HCT116 (cell line): ENCODE results near the gene MAL. TPM values are rescaled to one million over a fixed set of nuclear protein-coding genes. Genes with fewer than 3 reads are reported as not detected.

Experiments
- ATAC-seq: fragments of 200-7000 bp; cut with Tn5 transposase; 2 replicates; pipeline ENCODE4 v1.9.1; 2020; ENCODE audit warnings: mild to moderate bottlenecking, moderate library complexity
- BruUV-seq: library from RNA; stranded (reverse); fragments of 400-500 nt; replicated peaks from 2 replicates; lab custom pipeline; 2021; lab: Mats Ljungman, UMichigan
- CTCF ChIA-PET: fragments of 300-600 bp; sonication (Branson Sonifier 250); formaldehyde crosslinking; loops from one replicate; lab custom pipeline; 2021; ENCODE audit warnings: antibody characterized with exemption; lab: Charles Lee
- POLR2A ChIA-PET: fragments of 300-600, 350-600 bp; sonication (Branson Sonifier 250); formaldehyde crosslinking; loops from one replicate; lab custom pipeline; 2021; ENCODE audit warnings: antibody characterized with exemption; lab: Charles Lee
- RAD21 ChIA-PET, 2 experiments: fragments of 300-600 bp; sonication (Branson Sonifier 250); formaldehyde crosslinking; loops; one replicate each; lab custom pipeline; 2023; ENCODE audit warnings: low total read pairs in 2 of 2; ENCODE audit not compliant: uncharacterized antibody in 2 of 2, unreplicated experiment in 2 of 2, low non-redundant PET in 1 of 2; lab: Charles Lee
- DNase-seq: peaks from one replicate; pipeline ENCODE4 v3.0.0-alpha.2; 2010; ENCODE audit warnings: low read depth, low spot score
- H2AFZ ChIP-seq: fragments of 200-600 bp; shearing (Covaris generic), sonication (generic); 2 replicates; pipeline ENCODE4 v1.6.1; 2017; ENCODE audit warnings: low read depth, mixed run types, mixed read lengths, antibody characterized with exemption, low read length; ENCODE audit not compliant: poor library complexity, severe bottlenecking
- H3K27ac ChIP-seq: 2 replicates; pipeline ENCODE4 v1.5.1; 2012; ENCODE audit warnings: low read depth, low read length
- H3K27me3 ChIP-seq: fragments of 200-600 bp; sonication (generic); 2 replicates; pipeline ENCODE4 v1.6.1; 2016; ENCODE audit warnings: mixed run types, low read length, mixed read lengths; ENCODE audit not compliant: insufficient read depth
- H3K36me3 ChIP-seq, 2 experiments: fragments of 200-500 bp in 1 of 2; fragments of 200-600 bp in 1 of 2; sonication (Bioruptor generic) in 1 of 2; sonication (generic) in 1 of 2; 2 replicates each; pipeline versions ENCODE4 v1.5.1 to v1.6.1; 2014 to 2016; ENCODE audit warnings: low read length in 2 of 2, inconsistent platforms in 1 of 2, mixed read lengths in 1 of 2, mixed run types in 1 of 2; ENCODE audit not compliant: insufficient read depth in 2 of 2, control insufficient read depth in 1 of 2
- H3K4me1 ChIP-seq, 2 experiments: fragments of 200-600 bp in 1 of 2; sonication (generic) in 1 of 2; 2 replicates each; pipeline versions ENCODE4 v1.5.1 to v1.6.1; 2012 to 2017; ENCODE audit warnings: low read length in 2 of 2, inconsistent platforms in 1 of 2, mild to moderate bottlenecking in 1 of 2, mixed read lengths in 1 of 2, mixed run types in 1 of 2, moderate library complexity in 1 of 2; ENCODE audit not compliant: insufficient read depth in 2 of 2, control insufficient read depth in 1 of 2
- H3K4me2 ChIP-seq: fragments of 200-600 bp; sonication (generic); 2 replicates; pipeline ENCODE4 v1.6.1; 2017; ENCODE audit warnings: mixed run types, low read length, mixed read lengths
- H3K4me3 ChIP-seq, 2 experiments: fragments of 200-600 bp in 1 of 2; sonication (generic) in 1 of 2; replicated peaks in 1 of 2; 2 replicates each; pipeline ENCODE4 v1.5.1; 2011 to 2016; ENCODE audit warnings: low read length in 2 of 2, control low read depth in 1 of 2, low read depth in 1 of 2, mild to moderate bottlenecking in 1 of 2, mixed read lengths in 1 of 2, mixed run types in 1 of 2
- H3K79me2 ChIP-seq: fragments of 200-600 bp; sonication (generic); 2 replicates; pipeline ENCODE4 v1.6.1; 2017; ENCODE audit warnings: mild to moderate bottlenecking, mixed run types, low read length, moderate library complexity, mixed read lengths; ENCODE audit not compliant: insufficient read depth
- H3K9ac ChIP-seq: fragments of 200-600 bp; sonication (generic); 2 replicates; pipeline ENCODE4 v1.6.1; 2016; ENCODE audit warnings: low read length, mixed read lengths
- H3K9me2 ChIP-seq: fragments of 200-600 bp; sonication (generic), shearing (Covaris generic); 2 replicates; pipeline ENCODE4 v1.6.1; 2017; ENCODE audit warnings: mixed run types, mild to moderate bottlenecking, moderate library complexity; ENCODE audit not compliant: insufficient read depth
- H3K9me3 ChIP-seq, 2 experiments: fragments of 200-500 bp in 1 of 2; fragments of 200-600 bp in 1 of 2; sonication (Bioruptor generic) in 1 of 2; sonication (generic) in 1 of 2; 2 replicates each; pipeline ENCODE4 v1.6.1; 2014 to 2017; ENCODE audit warnings: low read length in 2 of 2, mixed read lengths in 2 of 2, inconsistent platforms in 1 of 2, low read depth in 1 of 2, mild to moderate bottlenecking in 1 of 2, mixed run types in 1 of 2, moderate library complexity in 1 of 2; ENCODE audit not compliant: control insufficient read depth in 1 of 2, insufficient read depth in 1 of 2
- H4K20me1 ChIP-seq: fragments of 200-600 bp; sonication (generic), shearing (Covaris generic); 2 replicates; pipeline ENCODE4 v1.6.1; 2017; ENCODE audit warnings: mixed run types, mild to moderate bottlenecking, moderate library complexity; ENCODE audit not compliant: insufficient read depth
- ELF1 ChIP-seq: IDR thresholded peaks from 2 replicates; pipeline ENCODE4 v1.6.1; 2012; ENCODE audit warnings: low read depth, borderline replicate concordance
- EZH2 ChIP-seq: fragments of 200-600 bp; sonication (generic); IDR thresholded peaks from 2 replicates; pipeline ENCODE4 v1.6.1; 2017; ENCODE audit warnings: antibody characterized with exemption, mixed run types
- EZH2phosphoT487 ChIP-seq: fragments of 200-600 bp; IDR thresholded peaks from 2 replicates; pipeline ENCODE4 v1.6.1; 2018; ENCODE audit warnings: antibody characterized with exemption, borderline replicate concordance
- JUND ChIP-seq: IDR thresholded peaks from 2 replicates; pipeline ENCODE4 v1.6.1; 2012
- POLR2A ChIP-seq: IDR thresholded peaks from 2 replicates; pipeline ENCODE4 v1.7.0; 2011; ENCODE audit warnings: borderline replicate concordance; ENCODE audit not compliant: insufficient read depth, insufficient read length; ENCODE audit errors: extremely low read depth
- SIN3A ChIP-seq: IDR thresholded peaks from 2 replicates; pipeline ENCODE4 v1.6.1; 2012; ENCODE audit warnings: low read depth
- SRF ChIP-seq: IDR thresholded peaks from 2 replicates; pipeline ENCODE4 v1.6.1; 2012; ENCODE audit warnings: low read depth
- TCF7L2 ChIP-seq: IDR thresholded peaks from 2 replicates; pipeline ENCODE4 v1.7.0; 2011; ENCODE audit warnings: borderline replicate concordance, inconsistent platforms; ENCODE audit not compliant: insufficient read depth, insufficient read length; ENCODE audit errors: extremely low read depth
- YY1 ChIP-seq: IDR thresholded peaks from 2 replicates; pipeline ENCODE4 v1.6.1; 2011; ENCODE audit warnings: low read length, low read depth, moderate library complexity, mild to moderate bottlenecking; ENCODE audit not compliant: insufficient replicate concordance; ENCODE audit errors: extremely low read depth
- ZNF274 ChIP-seq: fragments of 200-500 bp; sonication (Bioruptor generic); IDR thresholded peaks from 2 replicates; pipeline ENCODE4 v1.6.1; 2014; ENCODE audit warnings: mild to moderate bottlenecking, low read depth, low read length, inconsistent platforms
- intact Hi-C: fragments of 100-400 bp; cut with micrococcal nuclease; formaldehyde crosslinking; loops from 2 replicates; pipeline ENCODE4 v1.10.0; 2022
- total RNA-seq: library from RNA; stranded (reverse); gene quantifications from one replicate; pipeline ENCODE4 v1.2.1, GENCODE V29; 2021; ENCODE audit not compliant: unreplicated experiment
- TF ChIP-seq, protein P1 (sequence below): IDR thresholded peaks from 2 replicates; pipeline ENCODE4 v1.6.1; 2011; ENCODE audit warnings: mild to moderate bottlenecking, low read length, moderate library complexity; ENCODE audit not compliant: insufficient replicate concordance; ENCODE audit errors: extremely low read depth
- TF ChIP-seq, protein P2 (sequence below): IDR thresholded peaks from 2 replicates; pipeline ENCODE4 v1.6.1; 2012

Gene MAL
- total RNA-seq, 1 experiment from 2014 or later: not detected

DNA sequence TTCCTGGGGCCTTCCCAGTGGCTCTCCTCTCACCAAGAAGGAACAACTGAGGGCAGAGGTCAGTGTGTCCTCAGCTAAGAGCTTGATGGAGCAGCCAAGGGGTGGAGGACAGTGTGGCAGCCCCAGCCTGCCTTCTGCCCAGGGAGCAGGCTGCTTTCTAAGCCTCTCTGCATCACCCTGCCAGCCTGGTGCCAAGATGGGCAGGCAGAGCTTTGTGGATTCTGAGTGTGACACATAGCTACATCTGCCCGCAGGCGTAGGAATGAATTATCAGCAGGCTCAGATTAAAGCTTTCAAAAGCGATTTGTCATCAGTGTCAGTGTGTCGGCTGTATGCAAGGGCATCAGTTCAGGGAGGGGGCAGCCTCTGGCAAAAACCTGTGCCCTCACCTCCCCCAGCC lies 8.7 kb downstream of the MAL start:
- no peaks in the 10 kb centered on the region for H4K20me1 ChIP-seq
- H3K79me2 ChIP-seq: no peaks in the 10 kb centered on the region
- H3K9ac ChIP-seq: no peak overlapping the region
- ChIA-PET RAD21 (no interaction called here), POLR2A (no interaction called here), CTCF (interaction anchor here (1.8 kb wide), 1 partner anchor 12 kb away, joined by 7 read pairs; no protein-coding TSS in a partner anchor)
- no peaks in the 10 kb centered on the region for H3K36me3 ChIP-seq
- H3K27me3 ChIP-seq: no peaks in the 10 kb centered on the region
- BruUV-seq: no TSS peak
- no peak overlapping the region for H3K4me3 ChIP-seq
- H2AFZ ChIP-seq: no peak overlapping the region
- H3K9me3 ChIP-seq: no peaks in the 10 kb centered on the region
- no peaks in the 10 kb centered on the region for H3K9me2 ChIP-seq
- intact Hi-C loops: no loop called here
- no peak overlapping the region for H3K27ac ChIP-seq
- DNase-seq (no peak), ATAC-seq (no peak)
- peaks cover 7 to 27% of the 10 kb centered on the region in 2 experiments for H3K4me1 ChIP-seq
- H3K4me2 ChIP-seq: no peak overlapping the region
- TF ChIP-seq JUND (no peak), SIN3A (no peak), EZH2 (no peak), SRF (no peak)
- TF ChIP-seq, protein P1, sequence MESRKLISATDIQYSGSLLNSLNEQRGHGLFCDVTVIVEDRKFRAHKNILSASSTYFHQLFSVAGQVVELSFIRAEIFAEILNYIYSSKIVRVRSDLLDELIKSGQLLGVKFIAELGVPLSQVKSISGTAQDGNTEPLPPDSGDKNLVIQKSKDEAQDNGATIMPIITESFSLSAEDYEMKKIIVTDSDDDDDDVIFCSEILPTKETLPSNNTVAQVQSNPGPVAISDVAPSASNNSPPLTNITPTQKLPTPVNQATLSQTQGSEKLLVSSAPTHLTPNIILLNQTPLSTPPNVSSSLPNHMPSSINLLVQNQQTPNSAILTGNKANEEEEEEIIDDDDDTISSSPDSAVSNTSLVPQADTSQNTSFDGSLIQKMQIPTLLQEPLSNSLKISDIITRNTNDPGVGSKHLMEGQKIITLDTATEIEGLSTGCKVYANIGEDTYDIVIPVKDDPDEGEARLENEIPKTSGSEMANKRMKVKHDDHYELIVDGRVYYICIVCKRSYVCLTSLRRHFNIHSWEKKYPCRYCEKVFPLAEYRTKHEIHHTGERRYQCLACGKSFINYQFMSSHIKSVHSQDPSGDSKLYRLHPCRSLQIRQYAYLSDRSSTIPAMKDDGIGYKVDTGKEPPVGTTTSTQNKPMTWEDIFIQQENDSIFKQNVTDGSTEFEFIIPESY: no peak

DNA sequence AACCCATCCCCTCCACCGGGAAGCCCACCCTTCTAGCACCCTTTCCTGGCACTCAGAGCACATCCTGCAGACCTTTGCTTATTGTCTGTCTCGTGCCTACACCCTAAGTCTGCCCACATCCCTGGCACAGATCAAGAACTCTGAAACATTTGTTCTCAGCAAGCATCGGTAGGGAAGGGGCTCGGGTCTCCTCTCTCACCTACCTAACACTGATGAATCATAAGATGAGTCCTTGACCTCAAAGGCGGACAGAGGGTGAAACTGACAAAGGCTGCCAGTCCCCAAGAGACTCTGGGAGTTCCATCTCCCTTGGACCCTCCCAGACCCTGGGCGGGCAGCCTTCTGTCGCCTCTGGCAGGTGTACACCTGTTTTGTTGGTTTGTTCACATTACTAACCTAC lies 9.3 kb downstream of the MAL start:
- Histone ChIP-seq H3K27me3 (no peaks in the 10 kb centered on the region), H3K9me3 (no peaks in the 10 kb centered on the region), H3K9me2 (no peaks in the 10 kb centered on the region), H3K27ac (no peak overlapping the region), H2AFZ (no peak overlapping the region), H3K4me3 (no peak overlapping the region), H3K4me1 (peaks cover 6 to 23% of the 10 kb centered on the region in 2 experiments), H3K36me3 (no peaks in the 10 kb centered on the region), H3K4me2 (no peak overlapping the region), H3K79me2 (no peaks in the 10 kb centered on the region), H4K20me1 (no peaks in the 10 kb centered on the region), H3K9ac (no peak overlapping the region)
- ChIA-PET POLR2A (no interaction called here), RAD21 (no interaction called here), CTCF (interaction anchor here (1.8 kb wide), 1 partner anchor 12 kb away, joined by 7 read pairs; no protein-coding TSS in a partner anchor)
- BruUV-seq: no TSS peak
- intact Hi-C loops: no loop called here
- TF ChIP-seq ELF1: no peak
- TF ChIP-seq, protein P2, sequence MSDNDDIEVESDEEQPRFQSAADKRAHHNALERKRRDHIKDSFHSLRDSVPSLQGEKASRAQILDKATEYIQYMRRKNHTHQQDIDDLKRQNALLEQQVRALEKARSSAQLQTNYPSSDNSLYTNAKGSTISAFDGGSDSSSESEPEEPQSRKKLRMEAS: no peak
- TF ChIP-seq EZH2phosphoT487: no peak
- TF ChIP-seq YY1: no peak
- no peak for TF ChIP-seq ZNF274
- no peak for TF ChIP-seq TCF7L2
- TF ChIP-seq POLR2A: no peak
- DNase-seq (no peak), ATAC-seq (no peak)
